Measurements from ENCODE around the gene KCNN4.

- no peak for TF ChIP-seq CTCF (conservative IDR thresholded peaks at IDR 0.05 in 1 of 2, IDR thresholded peaks at IDR 0.05 in 1 of 2; ENCODE audit: extremely low read depth in 1 of 2, insufficient read depth in 1 of 2, low read depth in 1 of 2, low read length in 2 of 2)
- TF ChIP-seq EZH2 (IDR thresholded peaks at IDR 0.05; ENCODE audit: borderline replicate concordance, low read length) = no peak
Measured at GRCh38 chr19:43798026-43798545, 17.3 kb upstream of the KCNN4 start.

Data from mammary epithelial cell (primary cell).